Measurements from ENCODE around the gene ATCAY. TPM values are rescaled to one million over a fixed set of nuclear protein-coding genes. Genes with fewer than 3 reads are reported as not detected.

The ATCAY gene
- total RNA-seq, 2 experiments from 2014 or later: not detected

DNA sequence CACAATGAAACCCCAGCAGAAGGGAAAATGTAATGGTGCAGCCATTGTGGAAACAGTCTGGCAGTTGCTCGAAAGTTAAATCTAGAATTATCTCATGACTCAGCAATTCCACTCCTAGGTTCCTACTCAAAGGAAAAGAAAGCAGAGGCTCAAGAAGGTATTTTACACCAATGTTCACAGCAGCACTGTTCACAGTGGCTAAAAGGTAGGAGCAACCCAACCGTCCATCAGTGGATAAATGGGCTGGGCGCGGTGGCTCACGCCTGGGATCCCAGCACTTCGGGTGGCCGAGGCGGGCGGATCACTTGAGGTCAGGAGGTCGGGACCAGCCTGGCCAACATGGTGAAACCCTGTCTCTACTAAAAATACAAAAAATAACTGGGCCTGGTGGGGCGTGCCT lies 37.5 kb upstream of the ATCAY start:
- H2AFZ ChIP-seq (ENCODE audit: low read length): no peak overlapping the region
- no peak for DNase-seq (ENCODE audit: low spot score)
- POLR2A ChIA-PET: no interaction called here

DNA sequence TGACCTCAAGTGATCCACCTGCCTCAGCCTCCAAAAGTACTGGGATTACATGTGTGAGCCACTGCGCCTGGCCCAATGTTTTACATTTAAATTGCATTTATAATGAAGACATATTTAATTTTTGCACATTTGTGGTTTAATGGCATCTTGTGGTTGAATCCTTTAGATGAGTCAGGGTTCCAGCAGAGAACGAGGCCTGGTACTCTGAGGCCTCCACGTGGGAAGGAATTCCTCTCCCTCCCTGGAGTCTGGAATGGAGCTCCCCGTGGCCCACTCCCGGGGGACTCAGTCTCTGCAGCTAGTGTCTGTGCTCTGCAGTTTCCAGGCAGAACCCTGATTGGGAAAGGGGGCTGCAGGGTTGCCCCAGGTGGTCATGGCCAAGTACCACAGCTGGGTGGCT lies 35.9 kb upstream of the ATCAY start:
- TF ChIP-seq, protein P1, sequence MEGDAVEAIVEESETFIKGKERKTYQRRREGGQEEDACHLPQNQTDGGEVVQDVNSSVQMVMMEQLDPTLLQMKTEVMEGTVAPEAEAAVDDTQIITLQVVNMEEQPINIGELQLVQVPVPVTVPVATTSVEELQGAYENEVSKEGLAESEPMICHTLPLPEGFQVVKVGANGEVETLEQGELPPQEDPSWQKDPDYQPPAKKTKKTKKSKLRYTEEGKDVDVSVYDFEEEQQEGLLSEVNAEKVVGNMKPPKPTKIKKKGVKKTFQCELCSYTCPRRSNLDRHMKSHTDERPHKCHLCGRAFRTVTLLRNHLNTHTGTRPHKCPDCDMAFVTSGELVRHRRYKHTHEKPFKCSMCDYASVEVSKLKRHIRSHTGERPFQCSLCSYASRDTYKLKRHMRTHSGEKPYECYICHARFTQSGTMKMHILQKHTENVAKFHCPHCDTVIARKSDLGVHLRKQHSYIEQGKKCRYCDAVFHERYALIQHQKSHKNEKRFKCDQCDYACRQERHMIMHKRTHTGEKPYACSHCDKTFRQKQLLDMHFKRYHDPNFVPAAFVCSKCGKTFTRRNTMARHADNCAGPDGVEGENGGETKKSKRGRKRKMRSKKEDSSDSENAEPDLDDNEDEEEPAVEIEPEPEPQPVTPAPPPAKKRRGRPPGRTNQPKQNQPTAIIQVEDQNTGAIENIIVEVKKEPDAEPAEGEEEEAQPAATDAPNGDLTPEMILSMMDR (conservative IDR thresholded peaks at IDR 0.05; ENCODE audit: low read length): no peak
- TF ChIP-seq EZH2phosphoT487 (IDR thresholded peaks at IDR 0.05; ENCODE audit: borderline replicate concordance, low read depth, low read length): no peak
- POLR2A ChIA-PET: no interaction called here
- no peak overlapping the region for H3K4me3 ChIP-seq (ENCODE audit: low read depth, low read length, poor library complexity, severe bottlenecking)
- no peaks in the 10 kb centered on the region for H3K9me2 ChIP-seq (ENCODE audit: insufficient read depth, low read length)
- BruUV-seq (replicated peaks): no TSS peak
- no peaks in the 10 kb centered on the region for H4K20me1 ChIP-seq (ENCODE audit: insufficient read depth, low read length)
- DNase-seq (ENCODE audit: low spot score): no peak
- H3K36me3 ChIP-seq (ENCODE audit: insufficient read depth, low read length): no peaks in the 10 kb centered on the region
- CTCF ChIA-PET (ENCODE audit: unreplicated experiment): no interaction called here
- no peak overlapping the region for H3K27ac ChIP-seq (ENCODE audit: low read depth, low read length, poor library complexity, severe bottlenecking)
- no peak overlapping the region for H2AFZ ChIP-seq (ENCODE audit: low read length)
- no peak overlapping the region for H3K4me2 ChIP-seq (ENCODE audit: low read length)
- no peaks in the 10 kb centered on the region for H3K9me3 ChIP-seq (ENCODE audit: low read length)
- intact Hi-C loops (cut with micrococcal nuclease; ENCODE audit: unreplicated experiment): no loop called here
- H3K79me2 ChIP-seq (ENCODE audit: insufficient read depth, low read depth, low read length): no peaks in the 10 kb centered on the region
- H3K4me1 ChIP-seq (ENCODE audit: insufficient read depth, low read length, poor library complexity, severe bottlenecking): no peaks in the 10 kb centered on the region

More for the DNA sequence above, 37.5 kb upstream of the ATCAY start:
- intact Hi-C loops (cut with micrococcal nuclease; ENCODE audit: unreplicated experiment): no loop called here
- Histone ChIP-seq H3K27ac (ENCODE audit: low read depth, low read length, poor library complexity, severe bottlenecking) (no peak overlapping the region), H3K36me3 (ENCODE audit: insufficient read depth, low read length) (no peaks in the 10 kb centered on the region), H3K4me1 (ENCODE audit: insufficient read depth, low read length, poor library complexity, severe bottlenecking) (no peaks in the 10 kb centered on the region), H3K9me3 (ENCODE audit: low read length) (peaks cover 2% of the 10 kb centered on the region; the same call in 1 of the 2 replicates), H3K4me2 (ENCODE audit: low read length) (no peak overlapping the region), H4K20me1 (ENCODE audit: insufficient read depth, low read length) (no peaks in the 10 kb centered on the region), H3K9me2 (ENCODE audit: insufficient read depth, low read length) (no peaks in the 10 kb centered on the region), H3K79me2 (ENCODE audit: insufficient read depth, low read depth, low read length) (no peaks in the 10 kb centered on the region), H3K4me3 (ENCODE audit: low read depth, low read length, poor library complexity, severe bottlenecking) (no peak overlapping the region)
- no TSS peak for BruUV-seq (replicated peaks)
- TF ChIP-seq, protein P1 (conservative IDR thresholded peaks at IDR 0.05; ENCODE audit: low read length): no peak
- TF ChIP-seq EZH2phosphoT487 (IDR thresholded peaks at IDR 0.05; ENCODE audit: borderline replicate concordance, low read depth, low read length): no peak
- CTCF ChIA-PET (ENCODE audit: unreplicated experiment): no interaction called here

DNA sequence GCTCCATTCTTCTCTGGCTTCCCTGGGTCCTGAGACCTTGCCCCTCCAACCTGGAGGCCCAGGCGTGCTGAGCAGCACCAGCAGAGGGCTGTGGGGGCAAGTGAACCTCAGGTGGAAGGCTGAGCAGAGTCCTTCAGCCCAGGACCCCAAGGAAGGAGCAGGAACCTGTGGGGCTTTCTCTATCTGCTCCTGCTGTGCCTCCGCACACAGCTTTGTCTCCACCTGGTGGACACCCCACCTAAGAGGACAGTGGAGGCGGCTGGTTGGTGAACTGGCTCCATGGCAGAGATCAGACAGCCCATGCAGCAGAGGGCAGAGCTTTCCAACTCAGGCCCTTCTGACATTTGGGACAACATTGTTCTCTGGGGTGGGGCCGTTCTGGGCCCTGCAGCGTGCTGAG lies 31.4 kb upstream of the ATCAY start:
- H3K4me2 ChIP-seq (ENCODE audit: low read length): no peak overlapping the region
- intact Hi-C loops (cut with micrococcal nuclease; ENCODE audit: unreplicated experiment): no loop called here
- no peaks in the 10 kb centered on the region for H3K9me2 ChIP-seq (ENCODE audit: insufficient read depth, low read length)
- H3K27ac ChIP-seq (ENCODE audit: low read depth, low read length, poor library complexity, severe bottlenecking): no peak overlapping the region
- no peak overlapping the region for H2AFZ ChIP-seq (ENCODE audit: low read length)
- H3K9me3 ChIP-seq (ENCODE audit: low read length): no peaks in the 10 kb centered on the region
- no peak overlapping the region for H3K4me3 ChIP-seq (ENCODE audit: low read depth, low read length, poor library complexity, severe bottlenecking)
- H3K4me1 ChIP-seq (ENCODE audit: insufficient read depth, low read length, poor library complexity, severe bottlenecking): no peaks in the 10 kb centered on the region
- POLR2A ChIA-PET: no interaction called here
- TF ChIP-seq, protein P1 (conservative IDR thresholded peaks at IDR 0.05; ENCODE audit: low read length): peak; percentile 73
- TF ChIP-seq EZH2phosphoT487 (IDR thresholded peaks at IDR 0.05; ENCODE audit: borderline replicate concordance, low read depth, low read length): no peak
- H3K36me3 ChIP-seq (ENCODE audit: insufficient read depth, low read length): no peaks in the 10 kb centered on the region
- H3K79me2 ChIP-seq (ENCODE audit: insufficient read depth, low read depth, low read length): no peaks in the 10 kb centered on the region
- peak; percentile 39 for DNase-seq (ENCODE audit: low spot score)
- H4K20me1 ChIP-seq (ENCODE audit: insufficient read depth, low read length): no peaks in the 10 kb centered on the region
- BruUV-seq (replicated peaks): no TSS peak
- CTCF ChIA-PET (ENCODE audit: unreplicated experiment): no interaction called here

Measured in OCI-LY7 (cell line).